Measurements from ENCODE around the gene TAS2R31. TPM values are rescaled to one million over a fixed set of nuclear protein-coding genes. Genes with fewer than 3 reads are reported as not detected.

Gene TAS2R31, protein sequence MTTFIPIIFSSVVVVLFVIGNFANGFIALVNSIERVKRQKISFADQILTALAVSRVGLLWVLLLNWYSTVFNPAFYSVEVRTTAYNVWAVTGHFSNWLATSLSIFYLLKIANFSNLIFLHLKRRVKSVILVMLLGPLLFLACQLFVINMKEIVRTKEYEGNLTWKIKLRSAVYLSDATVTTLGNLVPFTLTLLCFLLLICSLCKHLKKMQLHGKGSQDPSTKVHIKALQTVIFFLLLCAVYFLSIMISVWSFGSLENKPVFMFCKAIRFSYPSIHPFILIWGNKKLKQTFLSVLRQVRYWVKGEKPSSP
- 1 to 10 TPM; 3.7 to 6.2 (median 4.0) TPM for total RNA-seq
- total RNA-seq (2013): 22.1 TPM

GRCh38 chr12:11031307-11031706 lies at the start of gene TAS2R31:
Gene TAS2R31, minus strand, starts transcription at chr12:11031407. Its CDS starts 72 bp downstream, at chr12:11031335.
- H3K4me3 ChIP-seq (ENCODE audit: low read length): no peak within 1 kb of the TSS
- H3K27me3 ChIP-seq (ENCODE audit: control insufficient read depth, insufficient read depth, low read length): no peaks in the 10 kb centered on the region
- ATAC-seq (no peak), DNase-seq (no peak)
- peaks cover 4% of the 10 kb centered on the region for H3K36me3 ChIP-seq (ENCODE audit: control insufficient read depth, insufficient read depth, low read length)
- TF ChIP-seq CTCF (IDR thresholded peaks at IDR 0.05): no peak
- no peaks in the 10 kb centered on the region for H3K4me1 ChIP-seq (ENCODE audit: control insufficient read depth, insufficient read depth, low read length)
- Mint-ChIP-seq H3K9me3 (no peaks in the 10 kb centered on the region), H3K27me3 (ENCODE audit: low read depth in 2 of 2) (no peaks in the 10 kb centered on the region), H3K4me3 (no peak within 1 kb of the TSS), H3K4me1 (peaks cover 6 to 9% of the 10 kb centered on the region in 2 donors), H3K36me3 (no peaks in the 10 kb centered on the region), H3K27ac (no peak within 1 kb of the TSS)
- H3K9me3 ChIP-seq (ENCODE audit: control insufficient read depth, insufficient read depth, low read length): no peaks in the 10 kb centered on the region
- WGBS (ENCODE audit: insufficient coverage): 98% methylated on average over 6 of the region's 6 CpGs
- intact Hi-C loops (cut with micrococcal nuclease): no loop called here
- no peak within 1 kb of the TSS for H3K27ac ChIP-seq (ENCODE audit: low read length)

GRCh38 chr12:11078246-11078645 lies 47.0 kb upstream of the TAS2R31 start:
- Histone ChIP-seq H3K9me3 (ENCODE audit: control insufficient read depth, insufficient read depth, low read length) (no peaks in the 10 kb centered on the region), H3K27me3 (ENCODE audit: control insufficient read depth, insufficient read depth, low read length) (no peaks in the 10 kb centered on the region), H3K36me3 (ENCODE audit: control insufficient read depth, insufficient read depth, low read length) (no peaks in the 10 kb centered on the region), H3K4me1 (ENCODE audit: control insufficient read depth, insufficient read depth, low read length) (no peaks in the 10 kb centered on the region), H3K27ac (ENCODE audit: low read length) (no peak overlapping the region), H3K4me3 (ENCODE audit: low read length) (no peak overlapping the region)
- no peak overlapping the region for H3K4me3 Mint-ChIP-seq
- no peaks in the 10 kb centered on the region for H3K27me3 Mint-ChIP-seq (ENCODE audit: low read depth in 2 of 2)
- no peak overlapping the region for H3K27ac Mint-ChIP-seq
- no peak for TF ChIP-seq CTCF (IDR thresholded peaks at IDR 0.05)
- ATAC-seq: no peak
- intact Hi-C loops (cut with micrococcal nuclease): no loop called here
- DNase-seq: no peak
- peaks cover 8% of the 10 kb centered on the region for H3K36me3 Mint-ChIP-seq
- peaks cover 3 to 6% of the 10 kb centered on the region in 2 donors for H3K9me3 Mint-ChIP-seq
- peaks cover 5 to 34% of the 10 kb centered on the region in 2 donors for H3K4me1 Mint-ChIP-seq
- WGBS (ENCODE audit: insufficient coverage): no CpG with 5 or more reads among the region's 1 CpG

DNA sequence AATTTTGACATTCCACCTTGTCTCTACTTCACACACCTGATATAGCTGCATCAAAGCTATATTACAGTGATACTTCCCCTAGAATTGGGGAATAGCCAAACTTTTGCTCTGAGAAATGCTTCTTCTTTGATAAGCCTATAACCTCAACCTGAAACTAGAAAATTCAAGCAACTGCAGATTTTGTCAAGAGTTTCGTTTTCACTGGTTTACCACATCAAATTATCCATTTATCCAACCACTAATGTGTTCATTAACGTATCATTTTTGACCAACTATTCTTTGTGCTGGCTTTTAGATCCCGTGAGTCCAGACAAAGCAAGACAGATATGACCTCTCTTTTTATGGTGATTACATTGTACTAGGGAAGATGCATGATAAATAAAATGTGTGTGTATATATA lies 44.4 kb upstream of the TAS2R31 start:
- no peaks in the 10 kb centered on the region for H3K27me3 Mint-ChIP-seq (ENCODE audit: low read depth in 2 of 2)
- no peak overlapping the region for H3K4me3 Mint-ChIP-seq
- no peak overlapping the region for H3K27ac Mint-ChIP-seq
- Histone ChIP-seq H3K4me3 (ENCODE audit: low read length) (no peak overlapping the region), H3K27me3 (ENCODE audit: control insufficient read depth, insufficient read depth, low read length) (no peaks in the 10 kb centered on the region), H3K27ac (ENCODE audit: low read length) (no peak overlapping the region), H3K9me3 (ENCODE audit: control insufficient read depth, insufficient read depth, low read length) (no peaks in the 10 kb centered on the region), H3K4me1 (ENCODE audit: control insufficient read depth, insufficient read depth, low read length) (no peaks in the 10 kb centered on the region), H3K36me3 (ENCODE audit: control insufficient read depth, insufficient read depth, low read length) (no peaks in the 10 kb centered on the region)
- no peak for ATAC-seq
- H3K36me3 Mint-ChIP-seq: no peaks in the 10 kb centered on the region
- TF ChIP-seq CTCF (IDR thresholded peaks at IDR 0.05): no peak
- no peaks in the 10 kb centered on the region for H3K9me3 Mint-ChIP-seq
- WGBS (ENCODE audit: insufficient coverage): no CpG with 5 or more reads among the region's 3 CpGs
- peaks cover 15 to 34% of the 10 kb centered on the region in 2 donors for H3K4me1 Mint-ChIP-seq
- DNase-seq: no peak
- intact Hi-C loops (cut with micrococcal nuclease): no loop called here

- H3K9me3 ChIP-seq (ENCODE audit: control insufficient read depth, insufficient read depth, low read length): no peaks in the 10 kb centered on the region
- H3K27me3 ChIP-seq (ENCODE audit: control insufficient read depth, insufficient read depth, low read length): no peaks in the 10 kb centered on the region
- H3K36me3 ChIP-seq (ENCODE audit: control insufficient read depth, insufficient read depth, low read length): no peaks in the 10 kb centered on the region
- Mint-ChIP-seq H3K27me3 (ENCODE audit: low read depth in 2 of 2) (no peaks in the 10 kb centered on the region), H3K4me3 (no peak overlapping the region), H3K36me3 (no peaks in the 10 kb centered on the region), H3K4me1 (peaks cover 21 to 31% of the 10 kb centered on the region in 2 donors), H3K9me3 (no peaks in the 10 kb centered on the region), H3K27ac (no peak overlapping the region)
- no peak overlapping the region for H3K4me3 ChIP-seq (ENCODE audit: low read length)
- no peak for DNase-seq
- intact Hi-C loops (cut with micrococcal nuclease): no loop called here
- ATAC-seq: no peak
- TF ChIP-seq CTCF (IDR thresholded peaks at IDR 0.05): no peak
- no peak overlapping the region for H3K27ac ChIP-seq (ENCODE audit: low read length)
- WGBS (ENCODE audit: insufficient coverage): 46% methylated on average over 4 of the region's 4 CpGs
- H3K4me1 ChIP-seq (ENCODE audit: control insufficient read depth, insufficient read depth, low read length): no peaks in the 10 kb centered on the region
These were observed 40.2 kb upstream of the TAS2R31 start for GRCh38 chr12:11071414-11071813.
